Epithelial cell of proximal tubule (primary cell): Measurements from ENCODE around the gene GPC5. TPM values are rescaled to one million over a fixed set of nuclear protein-coding genes. Genes with fewer than 3 reads are reported as not detected.

Experiments
- total RNA-seq: library from RNA; depleted of rRNA; stranded (reverse); fragments of >200 nt; gene quantifications from 2 replicates; pipeline ENCODE4 v1.2.3, GENCODE V29; 2015

GPC5 gene
- total RNA-seq, 1 donor from 2014 or later = not detected

Other genes with a start within 250 kb of the GPC5 start
- gene MIR17HG, start 50.9 kb upstream of the GPC5 start, total RNA-seq = 3.7 and 5.1 TPM in 2 replicates